Measurements from ENCODE around the gene RFX3.

Gene RFX3

DNA sequence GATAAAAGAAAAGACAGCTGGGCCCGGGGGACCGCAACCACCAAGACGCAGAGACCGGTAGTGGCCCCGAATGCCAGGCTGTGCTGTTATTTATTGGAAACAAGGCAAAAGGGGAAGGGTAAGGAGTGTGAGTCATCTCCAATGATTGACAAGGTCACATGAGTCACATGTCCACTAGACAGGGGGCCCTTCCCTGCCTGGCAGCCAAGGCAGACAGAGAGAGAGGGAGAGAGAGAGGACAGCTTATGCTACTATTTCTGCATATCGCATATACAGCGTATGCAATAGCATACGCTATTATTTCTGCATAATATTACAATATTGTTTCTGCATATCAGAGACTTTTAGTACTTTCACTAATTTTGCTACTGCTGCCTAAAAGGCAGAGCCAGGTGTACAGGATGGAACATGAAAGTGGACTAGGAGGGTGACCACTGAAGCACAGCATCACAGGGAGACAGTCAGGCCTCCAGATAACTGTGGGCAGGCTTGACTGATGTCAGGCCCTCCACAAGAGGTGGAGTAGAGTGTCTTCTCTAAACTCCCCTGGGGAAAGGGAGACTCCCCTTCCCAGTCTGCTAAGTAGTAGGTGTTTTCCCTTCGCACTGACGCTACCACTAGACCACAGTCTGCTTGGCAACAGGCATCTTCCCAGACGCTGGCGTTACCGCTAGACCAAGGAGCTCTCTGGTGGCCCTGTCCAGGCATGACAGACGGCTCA lies 50.3 kb downstream of the RFX3 start:
- no peak for DNase-seq

DNA sequence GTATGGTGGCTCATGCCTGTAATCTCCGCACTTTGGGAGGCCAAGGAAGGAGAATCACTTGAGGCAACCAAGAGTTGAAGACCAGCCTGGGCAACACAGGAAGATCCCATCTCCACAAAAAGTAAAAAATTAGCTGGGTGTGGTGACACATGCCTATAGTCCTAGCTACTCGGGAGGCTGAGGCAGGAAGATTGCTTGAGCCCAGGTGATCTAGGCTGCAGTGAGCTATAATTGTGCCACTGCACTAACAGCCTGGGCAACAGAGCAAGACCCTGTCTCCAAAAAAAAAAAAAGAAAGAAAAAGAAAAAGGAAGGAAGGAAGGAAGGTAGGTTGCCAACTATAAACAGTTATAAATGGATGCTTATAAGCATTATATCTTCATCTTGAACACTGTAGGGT lies 51.0 kb downstream of the RFX3 start:
- DNase-seq = no peak

DNA sequence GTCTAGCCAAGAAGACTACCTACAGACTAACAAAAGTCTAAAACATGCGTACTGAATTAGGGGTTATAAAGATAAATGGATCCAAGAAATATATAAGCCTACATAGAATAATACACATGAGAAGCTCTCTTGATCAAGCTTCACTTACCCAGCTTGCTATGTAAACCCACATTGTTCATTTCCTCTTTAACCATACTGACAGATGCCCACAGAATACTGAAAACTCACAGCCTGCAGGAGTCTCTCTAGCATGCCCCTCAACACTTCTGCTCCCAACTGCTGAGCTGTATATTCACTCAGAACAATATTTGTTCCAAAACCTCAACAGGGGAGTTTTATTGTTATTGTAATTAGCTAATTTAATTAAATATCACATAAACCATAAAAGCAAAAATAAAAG lies 52.4 kb downstream of the RFX3 start:
- no peak for DNase-seq

DNA sequence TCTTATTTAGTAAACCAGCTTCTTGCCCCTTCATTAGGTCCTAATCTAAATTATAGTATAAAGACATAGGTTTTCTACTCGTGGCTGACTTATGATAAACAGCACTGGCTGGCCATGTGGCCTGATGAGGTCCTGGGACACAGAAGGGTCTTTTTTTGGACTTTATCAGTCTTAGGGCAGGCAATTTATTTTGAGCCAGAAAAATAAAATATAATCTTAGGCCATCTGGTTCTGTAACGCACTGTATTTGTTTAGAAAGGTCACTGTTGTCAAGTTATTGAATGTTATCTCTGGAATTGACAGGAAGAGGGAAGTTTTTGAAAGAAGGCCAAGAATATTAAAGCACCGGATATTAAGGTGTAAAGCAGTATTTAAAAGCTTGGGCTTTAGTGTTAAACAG lies 53.9 kb downstream of the RFX3 start:
- DNase-seq = no peak

DNA sequence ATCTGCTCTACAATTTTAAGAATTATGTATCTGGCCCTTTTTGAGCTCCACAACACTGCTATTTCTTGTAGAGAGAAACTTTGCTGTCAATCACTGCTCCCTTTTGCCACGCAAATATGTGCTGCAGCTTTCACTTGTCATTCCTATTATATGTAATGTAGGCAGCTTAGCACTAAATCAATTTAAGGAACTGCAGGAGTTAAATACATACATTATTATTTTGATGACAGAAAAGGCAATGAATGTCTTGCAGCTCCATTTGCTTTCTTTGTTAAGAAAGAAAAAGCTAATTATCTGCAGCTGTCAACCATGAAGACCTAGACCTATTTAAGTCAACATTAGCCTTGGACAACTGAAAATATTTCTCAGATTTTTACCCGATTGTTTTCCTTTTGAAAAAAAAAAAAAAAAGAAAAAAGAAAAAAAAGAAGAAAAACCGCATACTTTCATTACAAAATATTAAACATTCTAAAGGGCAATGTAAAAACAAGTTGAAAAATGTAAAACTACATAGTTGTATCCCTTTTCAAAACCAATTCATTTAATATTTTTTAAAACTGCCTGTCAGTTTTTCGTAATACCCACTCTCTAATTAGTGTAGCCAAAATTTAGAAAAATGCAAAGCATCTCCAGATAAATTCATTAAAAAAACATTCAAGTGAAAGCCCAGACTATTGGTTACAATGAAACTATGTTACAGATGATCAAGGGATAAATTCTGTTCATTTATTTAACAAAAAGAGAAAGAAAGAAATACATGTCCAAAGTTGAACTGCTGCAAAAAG lies 57.2 kb downstream of the RFX3 start:
- DNase-seq = no peak

DNA sequence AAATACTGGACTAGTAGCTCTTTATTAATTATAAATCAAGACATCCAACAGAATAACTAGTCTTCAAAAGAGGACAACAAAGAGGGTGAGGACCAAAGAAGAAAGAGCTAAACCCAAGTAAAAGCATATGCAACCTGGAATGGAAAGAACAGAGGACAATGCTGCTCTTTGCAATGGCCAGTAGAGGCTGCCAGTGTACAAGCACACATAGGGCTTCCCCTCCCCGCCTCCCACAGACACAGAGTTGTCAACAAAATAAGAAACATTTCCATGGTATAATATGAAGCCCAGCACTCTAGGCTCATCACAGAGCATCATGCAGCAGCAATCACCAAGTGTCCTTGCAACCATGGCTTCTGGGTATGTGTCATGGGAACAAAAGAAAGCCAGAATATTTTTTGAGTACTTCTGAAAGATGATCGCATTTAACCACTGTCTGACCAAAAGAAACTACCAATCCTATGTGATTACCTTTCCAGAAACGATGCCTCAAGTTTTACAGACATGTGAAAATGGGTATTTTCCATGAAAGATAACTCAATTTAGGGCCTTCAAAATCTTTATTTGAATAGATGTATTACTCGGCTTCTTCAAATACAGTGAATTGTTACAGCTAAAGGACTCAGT lies 58.1 kb downstream of the RFX3 start:
- peak; percentile 31 to 60 for DNase-seq

DNA sequence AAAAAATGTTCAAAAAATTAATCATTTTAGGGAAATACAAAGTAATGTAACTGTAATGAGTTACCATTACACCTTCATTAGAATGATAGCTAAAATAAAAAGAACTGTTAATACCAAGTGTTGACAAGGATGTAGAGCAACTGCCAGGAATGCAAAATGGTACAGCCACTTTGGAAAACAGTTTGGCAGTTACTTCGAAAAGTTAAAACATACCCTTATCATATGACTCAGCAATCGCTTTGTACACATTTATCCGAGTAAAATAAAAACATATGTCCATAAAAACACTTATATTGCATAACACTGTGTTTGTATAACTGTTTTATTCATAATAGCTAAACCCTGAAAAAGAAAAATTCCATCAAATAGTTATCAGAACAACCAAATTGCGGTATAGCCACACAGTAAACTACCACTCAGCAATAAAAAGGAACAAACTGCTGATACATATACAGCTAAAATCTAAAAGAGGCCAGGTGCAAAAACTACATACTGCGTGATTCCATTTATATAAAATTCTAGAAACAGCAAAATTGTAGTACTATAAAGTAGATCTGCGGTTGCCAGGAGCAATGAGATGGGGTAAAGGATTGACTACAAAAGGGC lies 61.7 kb downstream of the RFX3 start:
- DNase-seq = no peak

DNA sequence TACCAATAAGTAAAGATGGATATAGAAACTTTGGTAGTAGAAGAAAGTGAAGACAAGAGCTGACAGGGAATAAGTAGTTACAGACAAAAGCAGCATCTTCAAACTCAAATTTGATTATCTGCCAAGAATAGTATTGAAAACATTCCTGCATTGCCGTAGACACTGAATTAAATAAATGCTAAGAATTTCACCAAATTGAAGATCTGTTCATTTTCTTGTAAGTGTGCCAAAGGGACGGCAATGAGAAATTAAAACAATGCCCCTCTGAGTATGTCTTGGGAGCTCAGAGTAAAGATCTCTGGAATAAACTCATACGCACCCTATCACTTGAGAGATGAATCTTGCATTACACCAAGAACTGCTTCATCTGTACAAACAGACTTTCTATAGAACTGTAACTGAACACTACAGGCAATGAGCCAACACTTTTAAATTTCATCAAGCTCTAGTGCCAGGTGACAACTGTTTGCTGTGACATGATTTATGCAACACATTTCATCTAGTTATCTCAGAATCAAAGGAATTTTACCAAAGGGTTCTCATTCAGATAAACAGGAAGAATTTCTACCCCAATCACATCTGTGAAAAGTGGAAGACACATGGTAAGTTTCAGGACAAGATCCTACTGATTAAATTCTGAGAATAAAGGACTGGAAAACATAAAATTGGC lies 66.9 kb downstream of the RFX3 start:
- DNase-seq = no peak

DNA sequence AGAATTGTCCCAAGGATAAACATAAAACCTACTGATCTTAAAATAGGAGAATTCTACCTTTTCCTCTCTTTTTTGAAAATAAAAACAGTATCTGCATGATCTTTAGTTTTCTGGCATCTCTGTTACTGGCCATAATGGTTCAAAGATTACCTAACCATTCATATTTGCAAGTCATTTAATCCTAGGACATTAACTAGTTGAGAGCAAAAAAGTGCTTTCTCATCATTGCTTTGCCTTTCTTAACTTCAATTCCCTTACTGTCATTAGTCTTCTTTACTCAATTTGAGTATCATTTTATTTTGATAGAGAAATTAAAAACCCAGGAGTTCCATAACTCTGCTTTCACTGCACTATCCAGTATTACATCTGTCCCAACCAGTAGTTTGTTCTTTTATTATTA lies 68.6 kb downstream of the RFX3 start:
- no peak for DNase-seq

DNA sequence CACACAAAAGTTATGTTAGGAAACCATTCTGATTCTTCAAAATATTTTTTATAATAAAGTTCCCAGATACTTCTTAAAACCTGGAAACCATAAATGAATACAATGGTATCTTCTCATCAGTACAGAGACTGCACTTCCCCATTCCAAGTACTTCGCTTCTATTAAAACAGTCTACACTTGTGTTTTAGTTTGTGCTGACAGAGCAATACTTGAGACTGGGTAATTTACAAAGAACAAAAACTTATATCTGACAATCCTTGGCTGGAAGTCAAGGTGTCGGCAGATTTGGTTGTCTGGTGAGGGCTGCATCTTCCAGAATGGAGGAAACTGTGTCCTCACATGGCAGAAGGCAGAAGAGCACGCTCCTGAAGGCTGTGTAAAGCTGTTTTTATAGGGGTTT lies 70.1 kb downstream of the RFX3 start:
- no peak for DNase-seq

DNA sequence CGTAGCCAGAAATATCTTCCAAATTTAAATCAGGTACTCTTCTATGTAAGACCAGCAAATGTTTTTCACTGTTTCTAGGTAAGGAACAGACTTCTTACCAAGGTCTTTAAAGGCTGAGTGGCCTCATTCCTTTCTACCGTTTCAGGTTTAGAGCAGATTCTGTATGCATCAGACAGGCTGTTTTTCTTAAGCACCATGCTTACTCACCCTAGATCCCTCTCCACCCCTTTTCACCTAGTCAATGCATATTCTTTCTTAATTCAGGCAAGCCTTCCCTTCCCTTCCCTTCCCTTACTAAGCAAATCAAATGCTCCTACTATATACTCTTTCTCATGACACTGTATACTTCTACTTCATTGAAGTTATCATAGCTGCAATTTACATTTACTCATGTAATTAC lies 70.7 kb downstream of the RFX3 start:
- no peak for DNase-seq

DNA sequence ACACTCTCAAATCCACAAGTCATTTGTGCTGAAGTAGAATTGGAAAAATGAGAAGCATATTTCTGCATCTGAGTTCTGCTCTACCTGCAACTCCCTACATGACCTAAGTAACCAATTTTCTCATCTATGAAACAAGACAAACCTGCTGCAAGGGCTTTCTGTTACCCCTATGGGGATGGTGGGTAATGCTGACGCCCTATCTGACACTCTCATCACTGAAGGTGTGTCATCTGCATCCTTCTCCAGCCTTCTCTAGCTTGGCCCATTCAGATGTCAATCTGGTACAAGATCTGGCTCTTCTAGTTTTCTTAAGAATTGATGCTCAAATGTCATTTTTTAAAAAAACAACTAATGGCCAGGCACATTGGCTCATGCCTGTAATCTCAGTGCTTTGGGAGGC lies 73.8 kb downstream of the RFX3 start:
- DNase-seq = no peak

DNA sequence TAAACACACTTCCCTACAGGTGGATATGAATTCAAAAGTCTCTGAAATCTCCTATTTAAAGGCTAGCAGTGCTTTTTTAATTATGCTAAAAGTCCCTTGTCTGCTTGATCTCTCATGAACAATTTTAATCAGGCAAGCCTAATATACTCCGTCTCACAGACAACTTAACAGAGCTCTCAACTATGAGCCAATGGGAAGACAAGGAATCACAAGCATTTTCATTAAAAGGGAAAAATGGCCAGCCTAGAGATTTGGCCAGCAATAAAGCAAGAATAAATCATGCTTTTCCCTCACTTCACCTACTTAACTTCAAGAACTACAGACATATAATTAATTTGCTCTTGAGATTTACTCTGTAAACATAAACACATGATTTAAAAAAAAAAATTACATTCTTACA lies 78.0 kb downstream of the RFX3 start:
- no peak for DNase-seq

DNA sequence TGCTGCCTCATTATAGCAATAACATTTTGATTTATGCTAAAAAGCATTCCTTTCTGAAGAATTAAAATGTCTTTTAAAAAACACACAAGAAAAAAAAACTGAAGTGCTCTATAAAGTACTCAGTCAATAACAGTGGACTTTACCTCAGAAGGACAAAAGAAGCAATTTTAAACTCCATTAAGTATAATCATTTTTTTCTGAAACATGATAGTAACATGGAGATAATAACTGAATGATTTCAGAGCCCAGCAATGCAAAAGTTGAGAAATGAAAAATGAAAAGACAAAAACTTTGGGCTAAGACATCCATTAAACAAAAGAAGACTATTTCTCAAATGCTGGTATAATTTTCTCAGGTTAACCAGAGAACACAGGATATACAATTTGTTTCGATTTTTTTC lies 78.7 kb downstream of the RFX3 start:
- no peak for DNase-seq

DNA sequence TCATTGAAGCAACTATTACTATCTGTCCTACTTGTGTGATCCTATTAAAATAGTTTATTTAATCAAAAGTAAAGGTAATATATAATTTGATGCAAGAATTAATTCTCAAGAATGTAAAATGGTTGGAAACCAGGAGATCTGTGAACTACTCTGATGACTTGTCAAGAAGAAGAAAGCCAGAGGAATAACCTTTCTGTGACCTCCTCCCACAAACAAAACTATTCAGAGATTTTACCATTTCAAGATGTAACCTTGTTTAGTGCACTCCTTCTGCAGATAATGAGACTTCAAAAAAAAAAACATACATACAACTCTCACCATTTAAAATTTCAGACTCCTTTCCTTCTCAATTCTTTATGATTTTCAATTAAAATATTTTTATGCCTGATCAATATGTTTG lies 79.5 kb downstream of the RFX3 start:
- no peak for DNase-seq

DNA sequence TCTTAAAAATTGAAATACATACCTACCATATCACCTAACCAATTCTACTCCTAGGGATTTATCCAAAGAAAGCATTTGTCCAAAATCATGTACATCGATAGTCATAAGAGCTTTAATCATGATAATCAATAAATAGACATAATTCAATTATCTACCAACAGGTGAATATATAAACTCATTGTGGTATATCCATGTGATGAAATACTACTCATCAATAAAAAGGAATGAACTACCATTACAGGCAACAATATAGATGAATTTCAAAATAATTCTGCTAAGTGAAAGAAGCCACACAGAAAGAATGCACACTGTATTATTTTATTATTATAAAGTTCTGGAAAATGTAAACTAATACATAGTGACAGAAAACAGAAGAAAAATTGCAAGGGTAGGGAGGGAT lies 81.8 kb downstream of the RFX3 start:
- no peak for DNase-seq

DNA sequence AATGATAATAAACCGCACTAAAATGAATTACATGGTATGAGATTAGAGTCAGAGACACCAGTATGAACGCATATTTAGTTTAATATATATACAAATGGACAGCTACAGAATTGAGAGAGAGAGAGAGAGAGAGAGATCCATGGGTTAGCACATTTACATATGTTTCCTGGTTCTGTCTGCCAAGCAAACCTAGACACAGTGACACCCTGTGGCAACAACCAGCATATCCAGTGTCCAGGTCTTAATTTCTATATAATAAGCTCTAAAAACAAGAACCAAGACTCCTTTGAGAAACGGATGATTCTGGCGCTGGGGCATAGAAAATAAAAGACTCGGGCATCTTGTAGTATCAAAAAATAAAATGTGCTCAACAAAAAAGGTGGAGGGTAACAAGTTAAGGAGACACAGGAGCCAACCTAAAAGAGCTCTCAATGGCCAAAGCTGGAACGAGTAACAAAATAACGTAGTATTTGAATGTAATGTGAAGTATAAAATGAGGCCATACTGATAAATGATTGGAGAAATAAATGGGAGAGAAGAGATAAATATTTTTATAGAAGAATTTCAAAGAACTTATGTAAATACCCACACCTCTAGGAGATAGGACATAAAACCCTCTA lies 84.5 kb downstream of the RFX3 start:
- DNase-seq = peak; percentile 26 to 36

DNA sequence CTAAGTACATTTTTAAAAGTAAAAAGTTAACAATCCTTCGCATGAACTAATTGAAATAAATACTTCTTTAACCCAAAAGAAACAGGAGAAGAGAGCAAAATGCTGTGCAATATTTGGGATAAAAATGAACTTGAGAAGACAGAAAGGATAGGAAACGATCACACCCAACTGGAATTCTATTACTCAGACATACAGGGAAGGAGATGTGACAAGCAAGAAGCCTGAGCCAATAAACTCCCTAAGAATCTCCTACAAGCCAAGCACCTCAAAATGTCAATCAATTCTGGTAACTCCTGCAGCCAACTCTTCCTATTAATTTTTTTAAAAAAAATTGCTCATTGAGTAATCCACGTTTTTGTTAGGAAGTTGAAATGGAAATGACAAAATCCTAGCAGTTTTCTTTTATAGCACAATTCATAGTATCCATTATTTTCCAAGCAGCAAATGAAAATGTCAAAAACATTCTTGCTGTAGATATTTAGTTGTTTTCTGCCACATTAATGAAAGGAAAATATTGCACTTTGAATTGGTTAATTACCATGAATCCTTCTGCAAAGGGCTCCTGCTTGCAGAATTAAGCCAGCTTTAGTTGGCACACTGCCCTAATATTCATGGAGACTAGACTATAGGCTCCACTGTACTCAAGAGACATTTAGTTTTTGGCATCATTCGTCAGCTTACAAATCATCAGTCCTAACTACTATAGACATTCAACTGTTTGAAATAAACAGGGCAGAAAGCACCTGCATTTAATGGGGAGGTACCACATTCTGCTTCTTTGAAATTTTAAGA lies 89.0 kb downstream of the RFX3 start:
- DNase-seq = no peak

DNA sequence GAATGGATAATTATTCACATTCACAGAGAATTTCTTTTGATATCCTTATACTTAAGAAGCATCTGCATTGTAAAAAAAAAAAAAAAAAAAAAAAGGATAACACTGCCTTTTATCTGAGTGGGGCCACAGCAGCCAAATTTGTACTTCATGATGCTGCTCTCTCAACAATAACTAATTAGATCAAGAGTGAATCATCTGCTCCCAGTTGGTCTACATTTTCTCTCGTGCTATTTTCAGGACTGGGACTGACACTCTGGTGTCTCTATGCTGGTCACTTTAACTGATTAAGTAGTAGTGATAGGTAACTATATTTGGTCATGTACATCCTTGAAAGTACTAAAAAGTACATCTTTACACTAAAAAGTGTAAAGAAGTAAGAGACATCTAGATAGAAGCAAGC lies 90.1 kb downstream of the RFX3 start:
- no peak for DNase-seq

DNA sequence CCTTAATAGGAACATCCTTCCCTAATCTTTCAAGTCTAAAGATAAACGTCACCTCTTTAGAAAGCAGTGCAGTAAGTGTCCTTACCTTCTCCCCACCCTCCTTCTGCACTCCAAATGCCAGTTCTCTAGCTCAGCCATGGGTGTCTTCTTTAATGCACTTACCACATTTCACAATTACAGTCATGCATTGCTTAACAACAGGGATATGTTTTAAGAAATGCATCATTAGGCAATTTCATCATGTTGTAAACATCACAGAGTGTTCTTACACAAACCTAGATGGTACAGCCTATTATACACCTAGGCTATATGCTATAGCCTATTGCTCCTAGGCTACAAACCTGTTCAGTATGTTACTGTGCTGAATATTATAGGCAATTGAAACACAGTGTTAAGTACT lies 91.2 kb downstream of the RFX3 start:
- DNase-seq = no peak

DNA sequence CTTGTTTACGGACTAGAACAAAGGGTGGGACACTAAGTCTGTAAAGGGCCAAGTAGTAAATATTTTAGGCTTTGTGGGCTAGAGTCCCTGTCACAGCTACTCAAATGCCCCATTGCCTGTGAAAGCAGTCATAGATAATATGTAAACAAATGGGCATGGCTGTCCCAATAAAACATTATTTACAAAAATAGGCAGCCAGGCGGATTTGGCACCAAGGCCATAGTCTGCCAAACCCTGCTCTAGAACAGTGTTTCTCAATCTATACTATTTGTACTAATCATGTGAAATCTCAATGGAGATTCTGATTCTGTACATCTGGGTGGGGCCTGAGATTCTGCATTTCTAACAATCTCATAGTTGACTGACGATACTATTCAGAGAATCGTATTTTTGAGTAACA lies 92.0 kb downstream of the RFX3 start:
- DNase-seq = no peak

DNA sequence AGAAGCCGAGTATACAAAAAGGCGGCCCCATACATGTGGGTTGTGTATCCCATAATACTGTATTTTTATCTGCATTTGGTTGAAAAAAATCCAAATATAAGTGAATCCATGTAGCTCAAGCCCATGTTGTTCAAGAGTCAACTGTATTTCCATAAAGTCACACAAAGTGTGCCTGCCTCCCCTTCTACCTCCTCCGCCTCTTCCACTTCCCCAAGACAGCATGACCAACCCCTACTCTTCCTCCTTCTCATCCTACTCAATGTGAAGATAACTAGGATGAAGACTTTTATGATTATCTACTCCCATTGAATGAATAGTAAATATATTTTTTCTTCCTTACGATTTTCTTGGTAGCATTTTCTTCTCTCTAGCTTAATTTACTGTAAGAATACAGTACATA lies 92.7 kb downstream of the RFX3 start:
- no peak for DNase-seq

Measured in stimulated activated CD4-positive, alpha-beta T cell treated with anti-CD3 and anti-CD28 coated beads, Interleukin-4, amount 100 ng/mL, for 4 hours (primary cell).